ENCODE measurements around the gene IGFL1.
"Not testable (repeated sequence)": the region's sequence is repeated elsewhere in the genome, so short reads cannot be mapped to it uniquely, and the experiment has no call there.

The IGFL1 gene

GRCh38 chr19:46229442-46229841 lies at the start of gene IGFL1:
TSS of gene IGFL1 (plus strand) at chr19:46229742. CDS start at chr19:46229775, 33 bp downstream.
- no peak for FAIRE-seq

GRCh38 chr19:46180701-46181387 lies 48.7 kb upstream of the IGFL1 start:
- DNase-seq (ENCODE audit: insufficient read length, low spot score) (no peak), FAIRE-seq (no peak)

More at GRCh38 chr19:46229442-46229841, at the start of gene IGFL1:
- no peak for DNase-seq (ENCODE audit: insufficient read length, low spot score)

GRCh38 chr19:46181388-46181779 lies 48.2 kb upstream of the IGFL1 start:
- FAIRE-seq (no peak), DNase-seq (ENCODE audit: insufficient read length, low spot score) (no peak)

GRCh38 chr19:46182476-46182875 lies 47.1 kb upstream of the IGFL1 start:
- FAIRE-seq (no peak), DNase-seq (ENCODE audit: insufficient read length, low spot score) (no peak)

GRCh38 chr19:46184775-46185710 lies 44.5 kb upstream of the IGFL1 start:
- FAIRE-seq; DNase-seq (ENCODE audit: insufficient read length, low spot score): not testable (repeated sequence)

- FAIRE-seq (no peak), DNase-seq (ENCODE audit: insufficient read length, low spot score) (no peak)
Observed at GRCh38 chr19:46186101-46186716, 43.3 kb upstream of the IGFL1 start.

- FAIRE-seq: no peak
- DNase-seq (ENCODE audit: insufficient read length, low spot score): no peak
Observed at GRCh38 chr19:46186717-46187101, 42.8 kb upstream of the IGFL1 start.

GRCh38 chr19:46189971-46190888 lies 39.3 kb upstream of the IGFL1 start:
- DNase-seq (ENCODE audit: insufficient read length, low spot score) (no peak), FAIRE-seq (no peak)

GRCh38 chr19:46191356-46191755 lies 38.2 kb upstream of the IGFL1 start:
- no peak for DNase-seq (ENCODE audit: insufficient read length, low spot score)
- FAIRE-seq: no peak

GRCh38 chr19:46191972-46192371 lies 37.6 kb upstream of the IGFL1 start:
- DNase-seq (ENCODE audit: insufficient read length, low spot score) (no peak), FAIRE-seq (no peak)

GRCh38 chr19:46192626-46192991 lies 36.9 kb upstream of the IGFL1 start:
- FAIRE-seq; DNase-seq (ENCODE audit: insufficient read length, low spot score): not testable (repeated sequence)

- DNase-seq (ENCODE audit: insufficient read length, low spot score): no peak
- no peak for FAIRE-seq
Observed at GRCh38 chr19:46192992-46193650, 36.4 kb upstream of the IGFL1 start.

GRCh38 chr19:46193678-46194077 lies 35.9 kb upstream of the IGFL1 start:
- FAIRE-seq (no peak), DNase-seq (ENCODE audit: insufficient read length, low spot score) (no peak)

GRCh38 chr19:46195104-46195503 lies 34.4 kb upstream of the IGFL1 start:
- DNase-seq (ENCODE audit: insufficient read length, low spot score) (no peak), FAIRE-seq (no peak)

GRCh38 chr19:46195919-46196318 lies 33.6 kb upstream of the IGFL1 start:
- FAIRE-seq; DNase-seq (ENCODE audit: insufficient read length, low spot score): not testable (repeated sequence)

- DNase-seq (ENCODE audit: insufficient read length, low spot score) (no peak), FAIRE-seq (no peak)
Observed at GRCh38 chr19:46196410-46197124, 33.0 kb upstream of the IGFL1 start.

- no peak for DNase-seq (ENCODE audit: insufficient read length, low spot score)
Observed at GRCh38 chr19:46197314-46198070, 32.0 kb upstream of the IGFL1 start.

GRCh38 chr19:46198756-46199155 lies 30.8 kb upstream of the IGFL1 start:
- no peak for DNase-seq (ENCODE audit: insufficient read length, low spot score)
- FAIRE-seq: no peak

More at GRCh38 chr19:46197314-46198070, 32.0 kb upstream of the IGFL1 start:
- FAIRE-seq: no peak
